PC-9 (cell line): ENCODE data around the gene MTURN. TPM values are rescaled to one million over a fixed set of nuclear protein-coding genes. Genes with fewer than 3 reads are reported as not detected.

Experiments
- BruUV-seq: library from RNA; stranded (reverse); fragments of 400-500 nt; replicated peaks from 2 replicates; lab custom pipeline; 2021; lab: Mats Ljungman, UMichigan
- CTCF ChIA-PET: fragments of 300-600 bp; sonication (Branson Sonifier 250); formaldehyde crosslinking; loops from one replicate; lab custom pipeline; 2022; ENCODE audit warnings: antibody characterized with exemption; lab: Charles Lee
- POLR2A ChIA-PET: fragments of 300-600 bp; sonication (Branson Sonifier 250); formaldehyde crosslinking; loops from one replicate; lab custom pipeline; 2022; ENCODE audit warnings: antibody characterized with exemption; ENCODE audit not compliant: unreplicated experiment; lab: Charles Lee
- DNase-seq, 2 experiments: peaks; one replicate each; pipeline versions ENCODE4 v3.0.0 to v3.0.0-alpha.2; 2015 to 2022; ENCODE audit warnings: mixed read lengths in 1 of 2
- H2AFZ ChIP-seq: fragments of 200-600 bp; sonication (generic); 2 replicates; pipeline ENCODE4 v1.8.1; 2017; ENCODE audit warnings: antibody characterized with exemption
- H3F3A ChIP-seq: fragments of 200-600 bp; sonication (generic); 2 replicates; pipeline ENCODE4 v1.8.1; 2017; ENCODE audit warnings: antibody characterized with exemption, mild to moderate bottlenecking, low read depth; ENCODE audit not compliant: insufficient read depth
- H3K27ac ChIP-seq: fragments of 200-600 bp; sonication (generic); 2 replicates; pipeline ENCODE4 v1.6.1; 2016; ENCODE audit warnings: mixed run types
- H3K27me3 ChIP-seq: fragments of 200-600 bp; sonication (generic); 2 replicates; pipeline ENCODE4 v1.6.1; 2016; ENCODE audit warnings: low read depth, mixed run types; ENCODE audit not compliant: insufficient read depth
- H3K36me3 ChIP-seq: fragments of 200-600 bp; sonication (generic); 2 replicates; pipeline ENCODE4 v1.6.1; 2016; ENCODE audit warnings: low read depth, mixed run types
- H3K4me1 ChIP-seq: fragments of 200-600 bp; sonication (generic); replicated peaks from 2 replicates; pipeline ENCODE4 v1.6.1; 2016; ENCODE audit warnings: mixed run types; ENCODE audit not compliant: insufficient read depth
- H3K4me2 ChIP-seq: fragments of 200-600 bp; sonication (generic); 2 replicates; pipeline ENCODE4 v1.6.1; 2017; ENCODE audit warnings: mixed run types
- H3K4me3 ChIP-seq: fragments of 200-600 bp; sonication (generic); 2 replicates; pipeline ENCODE4 v1.6.1; 2016; ENCODE audit warnings: mixed run types
- H3K79me2 ChIP-seq: fragments of 200-600 bp; sonication (generic); 2 replicates; pipeline ENCODE4 v1.6.1; 2017; ENCODE audit warnings: low read depth, mixed run types
- H3K9me2 ChIP-seq: fragments of 200-600 bp; sonication (generic); 2 replicates; pipeline ENCODE4 v1.8.1; 2017; ENCODE audit warnings: mild to moderate bottlenecking; ENCODE audit not compliant: insufficient read depth
- H3K9me3 ChIP-seq: fragments of 200-600 bp; sonication (generic); 2 replicates; pipeline ENCODE4 v1.8.1; 2016; ENCODE audit warnings: low read depth; ENCODE audit not compliant: insufficient read depth
- H4K20me1 ChIP-seq: fragments of 200-600 bp; sonication (generic); 2 replicates; pipeline ENCODE4 v1.8.1; 2017; ENCODE audit not compliant: insufficient read depth
- CTCF ChIP-seq: fragments of 200-600 bp; sonication (generic); conservative IDR thresholded peaks from 2 replicates; pipeline ENCODE4 v1.6.1; 2017; ENCODE audit warnings: mixed run types, antibody characterized with exemption, mild to moderate bottlenecking, moderate library complexity
- EZH2 ChIP-seq: fragments of 200-600 bp; sonication (generic); IDR thresholded peaks from 2 replicates; pipeline ENCODE4 v1.8.0; 2017; ENCODE audit warnings: antibody characterized with exemption, low read depth
- intact Hi-C: fragments of 100-400 bp; cut with micrococcal nuclease; formaldehyde crosslinking; loops from one replicate; pipeline ENCODE4 v1.10.0; 2022; ENCODE audit not compliant: unreplicated experiment
- total RNA-seq: library from RNA; stranded (reverse); gene quantifications from 2 replicates; pipeline ENCODE4 v1.2.3, GENCODE V29; 2021

MTURN gene
- total RNA-seq, 1 experiment from 2014 or later = 21.6 TPM

GRCh38 chr7:30193336-30193943 lies 58.7 kb downstream of the MTURN start:
- POLR2A ChIA-PET = no interaction called here
- H3F3A ChIP-seq = no peaks in the 10 kb centered on the region
- H3K36me3 ChIP-seq = no peaks in the 10 kb centered on the region
- CTCF ChIA-PET = no interaction called here
- TF ChIP-seq EZH2 (no peak), CTCF (no peak)
- no peaks in the 10 kb centered on the region for H3K79me2 ChIP-seq
- BruUV-seq = no TSS peak
- intact Hi-C loops = no loop called here
- no peak for DNase-seq
- no peaks in the 10 kb centered on the region for H3K27me3 ChIP-seq
- H3K4me3 ChIP-seq = no peak overlapping the region
- H3K4me1 ChIP-seq = no peaks in the 10 kb centered on the region
- peaks cover 33% of the 10 kb centered on the region; the same call in 1 of the 2 replicates for H3K9me3 ChIP-seq
- H3K9me2 ChIP-seq = no peaks in the 10 kb centered on the region
- H3K4me2 ChIP-seq = no peak overlapping the region
- no peaks in the 10 kb centered on the region for H4K20me1 ChIP-seq
- H3K27ac ChIP-seq = no peak overlapping the region
- no peak overlapping the region for H2AFZ ChIP-seq

GRCh38 chr7:30196408-30196807 lies 61.6 kb downstream of the MTURN start:
- ChIA-PET POLR2A (no interaction called here), CTCF (no interaction called here)
- no peak overlapping the region for H3K4me2 ChIP-seq
- no peaks in the 10 kb centered on the region for H3K36me3 ChIP-seq
- H3K9me2 ChIP-seq = no peaks in the 10 kb centered on the region
- intact Hi-C loops = no loop called here
- no peaks in the 10 kb centered on the region for H3K79me2 ChIP-seq
- no peaks in the 10 kb centered on the region for H3F3A ChIP-seq
- no peaks in the 10 kb centered on the region for H3K4me1 ChIP-seq
- H3K27me3 ChIP-seq = no peaks in the 10 kb centered on the region
- TF ChIP-seq EZH2 (no peak), CTCF (no peak)
- no peak overlapping the region for H3K4me3 ChIP-seq
- no peak overlapping the region for H2AFZ ChIP-seq
- H4K20me1 ChIP-seq = no peaks in the 10 kb centered on the region
- no TSS peak for BruUV-seq
- H3K9me3 ChIP-seq = peaks cover 33% of the 10 kb centered on the region; the same call in 1 of the 2 replicates
- DNase-seq = no peak
- no peak overlapping the region for H3K27ac ChIP-seq

GRCh38 chr7:30197438-30197837 lies 62.7 kb downstream of the MTURN start:
- TF ChIP-seq CTCF = no peak
- H3K9me3 ChIP-seq = peaks cover 33% of the 10 kb centered on the region; the same call in 1 of the 2 replicates
- no peaks in the 10 kb centered on the region for H3K27me3 ChIP-seq
- H3K4me2 ChIP-seq = no peak overlapping the region
- H3K36me3 ChIP-seq = no peaks in the 10 kb centered on the region
- no peaks in the 10 kb centered on the region for H3K79me2 ChIP-seq
- H3F3A ChIP-seq = no peaks in the 10 kb centered on the region
- no peak overlapping the region for H3K4me3 ChIP-seq
- H3K4me1 ChIP-seq = no peaks in the 10 kb centered on the region
- H2AFZ ChIP-seq = no peak overlapping the region
- no peak for DNase-seq
- ChIA-PET POLR2A (no interaction called here), CTCF (no interaction called here)
- H3K27ac ChIP-seq = no peak overlapping the region
- no TSS peak for BruUV-seq
- intact Hi-C loops = no loop called here
- no peaks in the 10 kb centered on the region for H4K20me1 ChIP-seq
- H3K9me2 ChIP-seq = no peaks in the 10 kb centered on the region
